Tibial artery (tissue), 4 donors: ENCODE measurements around the gene ATG7.

ENCODE experiments used
- DNase-seq, 2 donors: peaks; one replicate each; pipeline ENCODE4 v3.0.0-alpha.2; 2019
- H3K27ac ChIP-seq, 2 donors: fragments of 200-600 bp; sonication (generic) in 1 of 2; 1 replicate in 1 of 2; 2 replicates in 1 of 2; pipeline ENCODE4 v1.5.1; 2018 to 2019; ENCODE audit warnings: mild to moderate bottlenecking in 1 of 2
- H3K27me3 ChIP-seq, 2 donors: fragments of 200-600 bp; sonication (generic) in 1 of 2; one replicate each; pipeline versions ENCODE4 v1.5.1 to v1.6.0; 2016 to 2019
- H3K36me3 ChIP-seq, 3 donors: fragments of 200-600 bp; sonication (generic) in 2 of 3; one replicate each; pipeline ENCODE4 v1.5.1; 2016 to 2019; ENCODE audit warnings: mild to moderate bottlenecking in 2 of 3
- H3K4me1 ChIP-seq, 4 donors: fragments of 200-600 bp; sonication (generic) in 2 of 4; 1 replicate in 3 of 4; 2 replicates in 1 of 4; pipeline ENCODE4 v1.5.1; 2016 to 2019
- H3K4me3 ChIP-seq, 2 donors: fragments of 200-600 bp; sonication (generic) in 1 of 2; 1 replicate in 1 of 2; 2 replicates in 1 of 2; pipeline ENCODE4 v1.5.1; 2018 to 2019; ENCODE audit warnings: mild to moderate bottlenecking in 2 of 2
- H3K9me3 ChIP-seq, 3 donors: fragments of 200-600 bp; sonication (generic) in 1 of 3; one replicate each; pipeline ENCODE4 v1.5.1; 2016 to 2019
- CTCF ChIP-seq, 2 experiments: fragments of 200-600 bp in 1 of 2; fragments of 450-650 bp in 1 of 2; IDR thresholded peaks; one replicate each; pipeline ENCODE4 v1.5.1; 2017 to 2019; ENCODE audit warnings: antibody characterized with exemption in 2 of 2, mild to moderate bottlenecking in 1 of 2, moderate library complexity in 1 of 2
- intact Hi-C: fragments of 100-400 bp; cut with DNase I; formaldehyde crosslinking; loops from one replicate; pipeline ENCODE4 v1.15.0; 2023; ENCODE audit warnings: low total_unique reads

Gene ATG7

GRCh38 chr3:11514191-11514821 lies 242.1 kb downstream of the ATG7 start:
- Histone ChIP-seq H3K9me3 (no peaks in the 10 kb centered on the region), H3K27me3 (no peaks in the 10 kb centered on the region), H3K4me1 (peaks cover 0 to 45% (median 29%) of the 10 kb centered on the region in 4 donors), H3K27ac (peak overlapping the region; percentile 66 to 69), H3K36me3 (no peaks in the 10 kb centered on the region), H3K4me3 (no peak overlapping the region)
- peak; percentile 10 to 18 for TF ChIP-seq CTCF (IDR thresholded peaks at IDR 0.05)
- DNase-seq: peak; percentile 78 to 86
- intact Hi-C loops: no loop called here

- Histone ChIP-seq H3K4me1 (peaks cover 0 to 32% (median 20%) of the 10 kb centered on the region in 4 donors), H3K36me3 (no peaks in the 10 kb centered on the region), H3K27ac (no peak overlapping the region), H3K4me3 (no peak overlapping the region), H3K9me3 (no peaks in the 10 kb centered on the region), H3K27me3 (no peaks in the 10 kb centered on the region)
- no peak for TF ChIP-seq CTCF (IDR thresholded peaks at IDR 0.05)
- intact Hi-C loops: no loop called here
- peak in 1 of 2 donors; percentile 35 for DNase-seq
Observed at GRCh38 chr3:11517601-11518000, 245.4 kb downstream of the ATG7 start.

- H3K36me3 ChIP-seq: no peaks in the 10 kb centered on the region
- intact Hi-C loops: no loop called here
- no peak overlapping the region for H3K4me3 ChIP-seq
- H3K9me3 ChIP-seq: no peaks in the 10 kb centered on the region
- H3K27me3 ChIP-seq: no peaks in the 10 kb centered on the region
- no peak overlapping the region for H3K27ac ChIP-seq
- no peak for DNase-seq
- H3K4me1 ChIP-seq: peaks cover 0 to 25% (median 12%) of the 10 kb centered on the region in 4 donors
- no peak for TF ChIP-seq CTCF (IDR thresholded peaks at IDR 0.05)
Observed at GRCh38 chr3:11521167-11521566, 249.0 kb downstream of the ATG7 start.

- no peaks in the 10 kb centered on the region for H3K27me3 ChIP-seq
- intact Hi-C loops: no loop called here
- H3K4me3 ChIP-seq: no peak overlapping the region
- H3K4me1 ChIP-seq: peaks cover 0 to 25% (median 12%) of the 10 kb centered on the region in 4 donors
- H3K27ac ChIP-seq: peak overlapping the region in 1 of 2 donors; percentile 63
- TF ChIP-seq CTCF (IDR thresholded peaks at IDR 0.05): no peak
- no peaks in the 10 kb centered on the region for H3K36me3 ChIP-seq
- no peak for DNase-seq
- H3K9me3 ChIP-seq: no peaks in the 10 kb centered on the region
Observed at GRCh38 chr3:11522398-11522715, 250.2 kb downstream of the ATG7 start.

GRCh38 chr3:11522953-11523571 lies 250.9 kb downstream of the ATG7 start:
- Histone ChIP-seq H3K27me3 (no peaks in the 10 kb centered on the region), H3K4me1 (peaks cover 0 to 25% (median 12%) of the 10 kb centered on the region in 4 donors), H3K36me3 (no peaks in the 10 kb centered on the region), H3K4me3 (no peak overlapping the region), H3K27ac (peak overlapping the region; percentile 62 to 63), H3K9me3 (no peaks in the 10 kb centered on the region)
- DNase-seq: no peak
- no peak for TF ChIP-seq CTCF (IDR thresholded peaks at IDR 0.05)
- intact Hi-C loops: no loop called here
